ENCODE measurements around the gene EN2. TPM values are rescaled to one million over a fixed set of nuclear protein-coding genes. Genes with fewer than 3 reads are reported as not detected.

Gene EN2
- total RNA-seq, 1 experiment from 2014 or later: 1.5 TPM

DNA sequence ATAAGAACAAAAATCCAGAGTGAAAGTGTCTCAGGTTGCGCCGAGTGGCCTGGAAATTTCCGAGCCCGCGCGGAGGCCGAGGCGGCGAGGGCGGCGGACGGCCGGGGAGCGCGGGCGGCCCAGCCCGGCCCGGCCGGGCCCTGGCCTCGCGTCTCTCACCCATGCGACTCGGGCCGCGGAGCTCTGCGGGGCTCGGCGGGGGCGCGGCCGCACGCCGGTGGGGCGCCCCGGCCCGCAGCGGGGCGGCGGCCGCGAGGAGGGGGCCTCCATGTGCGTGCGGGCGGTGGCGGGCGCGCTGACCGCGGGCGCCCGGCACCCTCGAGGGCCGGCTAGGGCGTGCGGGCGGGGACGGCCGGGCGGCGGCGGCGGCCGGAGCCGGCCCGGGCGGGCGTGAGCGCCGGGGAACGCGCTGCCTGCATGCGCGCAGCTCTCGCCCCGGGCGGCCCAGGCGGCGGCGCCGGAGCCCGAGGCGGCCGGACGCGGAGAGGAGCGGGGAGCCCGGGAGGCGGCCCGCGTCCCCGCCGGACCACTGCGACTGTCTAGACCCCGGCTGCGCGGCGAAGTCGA lies 302 bp upstream of the EN2 start:
- 0 out of 2 replicates have a peak, but pooled peaks have one; percentile 2 for TF ChIP-seq TCF7L2 (IDR thresholded peaks at IDR 0.05; ENCODE audit: low read depth, low read length)
- TF ChIP-seq SIN3A (IDR thresholded peaks at IDR 0.05; ENCODE audit: borderline replicate concordance, insufficient read depth, low read depth, low read length): no peak
- in situ Hi-C loops (cut with HindIII; ENCODE audit: low pct_unique_long_range_greater_than_20kb, low sequenced_read_pairs) (no loop called here), intact Hi-C loops (cut with micrococcal nuclease; ENCODE audit: unreplicated experiment) (no loop called here)
- CTCF ChIA-PET: no interaction called here
- Histone ChIP-seq H3K27ac (ENCODE audit: low read length) (no peak overlapping the region), H3K4me1 (ENCODE audit: control insufficient read depth, insufficient read depth, low read length) (no peaks in the 10 kb centered on the region), H3K4me3 (ENCODE audit: low read depth in 2 of 2, low read length in 2 of 2) (peak overlapping the region; percentile 56 to 72), H3K27me3 (ENCODE audit: control insufficient read depth, insufficient read depth, low read length) (peaks cover 13% of the 10 kb centered on the region), H3K36me3 (ENCODE audit: control insufficient read depth, insufficient read depth, low read length) (no peaks in the 10 kb centered on the region), H3K9me3 (ENCODE audit: control insufficient read depth, insufficient read depth, low read depth, low read length) (no peaks in the 10 kb centered on the region)
- DNase-seq (ENCODE audit: low read depth, low spot score): no peak
- POLR2A ChIA-PET: no interaction called here
- no TSS peak for BruUV-seq (replicated peaks)
- ATAC-seq: peak; percentile 72

DNA sequence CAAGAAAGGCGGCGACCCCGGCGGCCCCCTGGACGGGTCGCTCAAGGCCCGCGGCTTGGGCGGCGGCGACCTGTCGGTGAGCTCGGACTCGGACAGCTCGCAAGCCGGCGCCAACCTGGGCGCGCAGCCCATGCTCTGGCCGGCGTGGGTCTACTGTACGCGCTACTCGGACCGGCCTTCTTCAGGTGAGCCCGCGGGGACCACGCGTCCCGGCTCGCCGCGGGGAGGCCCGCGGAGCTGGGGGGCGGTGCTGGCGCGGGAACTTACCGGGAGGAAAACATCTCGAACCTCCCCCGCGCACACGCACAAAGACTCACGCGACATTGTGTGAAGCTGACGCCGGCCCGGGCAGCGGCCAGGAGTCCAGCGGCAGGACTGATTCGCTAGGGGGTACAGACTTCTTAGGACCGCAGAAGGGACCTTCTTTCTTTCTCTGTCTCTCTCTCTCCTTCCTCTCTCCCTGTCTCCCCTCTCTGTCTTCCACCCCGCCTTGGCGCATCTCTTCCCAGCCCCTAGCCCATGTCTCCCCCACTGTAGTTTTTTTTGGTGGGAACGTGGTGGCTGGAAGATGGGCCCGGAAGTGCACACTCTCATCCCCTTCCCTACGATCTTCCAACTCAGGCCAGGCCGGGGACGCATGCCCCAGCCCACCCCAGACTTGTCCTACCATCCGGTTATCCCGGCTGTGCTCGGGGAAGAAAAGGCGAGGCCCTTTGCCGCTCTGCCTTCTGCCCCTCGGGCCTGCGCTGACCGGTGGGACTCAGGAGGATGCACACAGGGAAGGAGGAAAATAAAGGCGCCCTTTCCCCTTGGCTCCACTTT lies 1.2 kb downstream of the EN2 start:
- peaks cover 6% of the 10 kb centered on the region for H3K27me3 ChIP-seq (ENCODE audit: control insufficient read depth, insufficient read depth, low read length)
- intact Hi-C loops (cut with micrococcal nuclease; ENCODE audit: unreplicated experiment): no loop called here

More for the DNA sequence above, 1.2 kb downstream of the EN2 start:
- DNase-seq (ENCODE audit: low read depth, low spot score) (no peak), ATAC-seq (peak; percentile 3; the same call in 1 of the 2 replicates)
- TF ChIP-seq, protein P1, sequence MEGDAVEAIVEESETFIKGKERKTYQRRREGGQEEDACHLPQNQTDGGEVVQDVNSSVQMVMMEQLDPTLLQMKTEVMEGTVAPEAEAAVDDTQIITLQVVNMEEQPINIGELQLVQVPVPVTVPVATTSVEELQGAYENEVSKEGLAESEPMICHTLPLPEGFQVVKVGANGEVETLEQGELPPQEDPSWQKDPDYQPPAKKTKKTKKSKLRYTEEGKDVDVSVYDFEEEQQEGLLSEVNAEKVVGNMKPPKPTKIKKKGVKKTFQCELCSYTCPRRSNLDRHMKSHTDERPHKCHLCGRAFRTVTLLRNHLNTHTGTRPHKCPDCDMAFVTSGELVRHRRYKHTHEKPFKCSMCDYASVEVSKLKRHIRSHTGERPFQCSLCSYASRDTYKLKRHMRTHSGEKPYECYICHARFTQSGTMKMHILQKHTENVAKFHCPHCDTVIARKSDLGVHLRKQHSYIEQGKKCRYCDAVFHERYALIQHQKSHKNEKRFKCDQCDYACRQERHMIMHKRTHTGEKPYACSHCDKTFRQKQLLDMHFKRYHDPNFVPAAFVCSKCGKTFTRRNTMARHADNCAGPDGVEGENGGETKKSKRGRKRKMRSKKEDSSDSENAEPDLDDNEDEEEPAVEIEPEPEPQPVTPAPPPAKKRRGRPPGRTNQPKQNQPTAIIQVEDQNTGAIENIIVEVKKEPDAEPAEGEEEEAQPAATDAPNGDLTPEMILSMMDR (IDR thresholded peaks at IDR 0.05): no peak
- TF ChIP-seq, protein P2, sequence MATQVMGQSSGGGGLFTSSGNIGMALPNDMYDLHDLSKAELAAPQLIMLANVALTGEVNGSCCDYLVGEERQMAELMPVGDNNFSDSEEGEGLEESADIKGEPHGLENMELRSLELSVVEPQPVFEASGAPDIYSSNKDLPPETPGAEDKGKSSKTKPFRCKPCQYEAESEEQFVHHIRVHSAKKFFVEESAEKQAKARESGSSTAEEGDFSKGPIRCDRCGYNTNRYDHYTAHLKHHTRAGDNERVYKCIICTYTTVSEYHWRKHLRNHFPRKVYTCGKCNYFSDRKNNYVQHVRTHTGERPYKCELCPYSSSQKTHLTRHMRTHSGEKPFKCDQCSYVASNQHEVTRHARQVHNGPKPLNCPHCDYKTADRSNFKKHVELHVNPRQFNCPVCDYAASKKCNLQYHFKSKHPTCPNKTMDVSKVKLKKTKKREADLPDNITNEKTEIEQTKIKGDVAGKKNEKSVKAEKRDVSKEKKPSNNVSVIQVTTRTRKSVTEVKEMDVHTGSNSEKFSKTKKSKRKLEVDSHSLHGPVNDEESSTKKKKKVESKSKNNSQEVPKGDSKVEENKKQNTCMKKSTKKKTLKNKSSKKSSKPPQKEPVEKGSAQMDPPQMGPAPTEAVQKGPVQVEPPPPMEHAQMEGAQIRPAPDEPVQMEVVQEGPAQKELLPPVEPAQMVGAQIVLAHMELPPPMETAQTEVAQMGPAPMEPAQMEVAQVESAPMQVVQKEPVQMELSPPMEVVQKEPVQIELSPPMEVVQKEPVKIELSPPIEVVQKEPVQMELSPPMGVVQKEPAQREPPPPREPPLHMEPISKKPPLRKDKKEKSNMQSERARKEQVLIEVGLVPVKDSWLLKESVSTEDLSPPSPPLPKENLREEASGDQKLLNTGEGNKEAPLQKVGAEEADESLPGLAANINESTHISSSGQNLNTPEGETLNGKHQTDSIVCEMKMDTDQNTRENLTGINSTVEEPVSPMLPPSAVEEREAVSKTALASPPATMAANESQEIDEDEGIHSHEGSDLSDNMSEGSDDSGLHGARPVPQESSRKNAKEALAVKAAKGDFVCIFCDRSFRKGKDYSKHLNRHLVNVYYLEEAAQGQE (IDR thresholded peaks at IDR 0.05; ENCODE audit: insufficient read depth in 1 of 2, low read depth in 2 of 2, low read length in 1 of 2): no peak
- no peak for TF ChIP-seq TCF7L2 (IDR thresholded peaks at IDR 0.05; ENCODE audit: low read depth, low read length)
- TF ChIP-seq SIN3A (IDR thresholded peaks at IDR 0.05; ENCODE audit: borderline replicate concordance, insufficient read depth, low read depth, low read length): no peak
- no peak for TF ChIP-seq POLR2AphosphoS5 (IDR thresholded peaks at IDR 0.05; ENCODE audit: low read depth, low read length)
- Histone ChIP-seq H3K36me3 (ENCODE audit: control insufficient read depth, insufficient read depth, low read length) (no peaks in the 10 kb centered on the region), H3K27ac (ENCODE audit: low read length) (no peak overlapping the region), H3K4me1 (ENCODE audit: control insufficient read depth, insufficient read depth, low read length) (no peaks in the 10 kb centered on the region), H3K4me3 (ENCODE audit: low read depth in 2 of 2, low read length in 2 of 2) (peak overlapping the region; percentile 42 to 49), H3K9me3 (ENCODE audit: control insufficient read depth, insufficient read depth, low read depth, low read length) (no peaks in the 10 kb centered on the region)
- in situ Hi-C loops (cut with HindIII; ENCODE audit: low pct_unique_long_range_greater_than_20kb, low sequenced_read_pairs): no loop called here
- ChIA-PET CTCF (no interaction called here), POLR2A (no interaction called here)
- BruUV-seq (replicated peaks): no TSS peak

Data from Panc1 (cell line).